Cerebellar cortex (tissue), 1 donor: ENCODE measurements around the gene PRR15L.
"Not testable (repeated sequence)": the region's sequence is repeated elsewhere in the genome, so short reads cannot be mapped to it uniquely, and the experiment has no call there.

Source experiments
- DNase-seq: peaks from one replicate; pipeline ENCODE4 v3.0.0-alpha.2; 2015; ENCODE audit warnings: low spot score

Gene PRR15L

DNA sequence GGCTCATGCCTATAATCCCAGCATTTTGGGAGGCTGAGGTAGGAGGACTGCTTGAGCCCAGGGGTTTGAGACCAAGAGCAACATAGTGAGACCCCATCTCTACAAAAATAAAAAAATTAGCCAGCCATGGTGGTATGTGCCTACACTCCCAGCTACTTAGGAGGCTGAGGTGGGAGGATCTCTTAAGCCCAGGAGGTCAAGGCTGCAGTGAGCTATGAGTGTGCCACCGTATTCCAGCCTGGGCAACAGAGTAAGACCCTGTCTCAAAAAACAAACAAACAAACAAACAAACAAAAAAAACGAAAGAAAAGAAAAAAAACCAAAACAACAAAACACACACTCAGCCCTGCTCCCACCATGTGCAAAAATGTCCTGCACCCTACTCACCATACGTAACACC, 22.2 kb downstream of the PRR15L start:
- not testable (repeated sequence) for DNase-seq

DNA sequence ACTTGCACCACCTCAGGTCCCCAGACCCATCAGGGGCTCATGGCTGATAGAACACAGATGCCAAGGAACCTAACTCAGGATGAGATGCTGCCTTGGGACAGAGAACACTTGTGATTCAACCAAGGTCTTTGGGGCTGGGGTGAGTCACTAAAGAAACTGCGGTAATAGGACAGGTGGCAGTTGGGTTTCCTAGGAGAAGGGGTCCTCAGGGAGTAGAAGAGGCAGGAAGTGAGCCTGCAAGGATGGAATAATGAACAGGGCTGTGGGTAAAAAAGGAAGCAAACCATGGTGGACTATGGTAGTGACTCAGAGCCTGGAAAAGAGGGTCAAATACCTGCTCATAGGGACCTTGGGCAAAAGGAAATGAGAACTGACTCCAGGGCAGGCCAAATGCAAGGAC, 22.8 kb downstream of the PRR15L start:
- no peak for DNase-seq

DNA sequence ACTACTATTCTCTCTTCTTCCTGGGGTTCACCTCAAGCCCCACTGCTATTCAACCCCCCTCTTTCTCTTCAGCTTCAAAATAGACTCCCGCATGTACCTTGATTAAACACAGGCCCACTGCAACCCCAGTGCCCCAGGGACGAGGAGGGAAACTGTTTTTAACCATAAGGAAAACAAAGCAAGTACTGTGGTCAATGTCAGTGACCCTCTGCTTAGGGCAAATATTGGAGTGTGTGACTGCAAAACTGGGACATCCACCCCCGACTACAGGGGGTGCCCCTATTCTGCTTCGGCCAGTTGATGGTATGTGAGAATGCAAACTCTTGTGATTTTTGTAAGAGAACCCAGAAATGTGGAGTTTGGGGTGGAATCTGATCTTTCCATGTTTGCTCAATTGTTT, 25.8 kb downstream of the PRR15L start:
- DNase-seq, result no peak

DNA sequence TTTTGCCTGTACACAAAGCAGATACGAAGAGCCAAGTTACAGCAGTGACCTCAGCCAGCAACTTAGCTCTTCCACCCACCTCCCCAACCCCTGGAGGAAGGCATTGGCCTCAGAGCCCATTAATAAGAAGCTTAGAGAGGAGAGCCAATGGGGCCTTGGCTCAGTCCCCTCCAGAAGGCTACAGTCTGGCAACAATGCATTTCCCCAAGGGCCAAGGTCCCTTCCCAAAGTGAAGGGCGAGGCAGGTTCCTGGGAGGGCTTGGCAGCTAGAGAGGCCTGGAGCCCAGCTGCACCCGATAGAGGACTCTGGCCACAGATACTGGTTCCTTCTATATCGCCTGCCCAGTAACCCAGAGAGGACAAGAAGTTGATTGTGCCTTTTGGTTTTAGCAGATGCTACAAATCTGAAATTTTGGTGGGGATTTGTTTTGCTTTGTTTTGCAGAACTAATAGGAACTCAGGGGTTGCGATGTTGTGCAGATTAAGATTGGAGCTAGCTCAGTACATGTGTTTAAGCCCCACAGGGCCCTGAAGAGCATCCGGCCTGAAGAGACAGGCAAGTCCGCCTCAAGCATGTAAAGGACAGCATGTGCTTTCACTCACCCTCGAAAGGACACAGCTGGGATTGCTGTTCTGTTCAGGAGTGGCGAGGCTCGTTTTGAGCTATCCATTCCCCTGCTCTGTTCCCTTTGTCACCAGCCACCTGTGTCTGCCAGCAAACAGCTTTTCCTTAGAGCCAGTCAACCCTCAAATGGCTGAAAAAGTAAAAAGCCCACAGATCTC, 28.3 kb downstream of the PRR15L start:
- no peak for DNase-seq

DNA sequence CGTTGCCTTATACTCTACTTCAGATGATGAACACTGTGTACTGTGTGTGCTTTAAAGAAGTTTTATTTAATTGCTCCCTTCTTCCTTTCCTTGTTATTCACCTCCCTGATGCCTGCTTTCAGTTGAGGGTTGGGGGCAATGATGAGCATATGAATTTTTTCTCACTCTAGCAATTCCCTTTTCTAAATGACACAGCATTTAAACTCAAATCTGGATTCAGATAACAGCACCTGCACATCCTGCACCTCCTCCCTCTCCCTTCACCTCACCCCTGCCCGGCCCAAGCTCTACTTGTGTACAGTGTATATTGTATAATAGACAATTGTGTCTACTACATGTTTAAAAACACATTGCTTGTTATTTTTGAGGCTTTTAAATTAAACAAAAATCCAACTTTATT, 29.3 kb downstream of the PRR15L start:
- DNase-seq, result no peak

DNA sequence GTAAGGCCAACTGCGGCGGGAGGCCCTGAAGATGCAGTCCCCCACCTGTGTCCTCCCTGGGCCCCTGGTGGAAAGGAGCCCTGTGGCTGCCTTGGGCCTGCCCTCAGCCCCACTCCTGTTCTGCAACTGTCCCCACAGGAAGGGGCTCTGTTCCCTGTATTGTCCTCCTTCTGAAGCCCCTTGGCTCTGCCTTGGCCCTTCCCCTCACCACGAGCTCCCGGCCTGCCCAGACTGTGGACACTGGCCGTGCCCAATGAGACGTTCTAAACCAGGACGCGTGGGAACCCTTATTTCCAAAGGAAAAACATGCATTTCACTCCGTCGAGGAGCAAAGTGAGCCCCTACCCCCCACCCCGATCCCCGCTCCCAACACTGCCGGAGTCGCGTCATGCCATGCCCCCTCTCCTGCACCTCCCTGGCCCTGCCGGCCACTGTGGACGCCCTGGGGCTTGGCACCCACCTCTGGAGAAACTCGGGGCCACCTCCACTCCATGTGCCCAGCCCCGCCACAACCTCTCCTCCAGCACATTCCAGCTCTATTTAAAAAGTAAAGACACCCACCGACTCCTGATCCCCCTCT, 29.8 kb downstream of the PRR15L start:
- no peak for DNase-seq

DNA sequence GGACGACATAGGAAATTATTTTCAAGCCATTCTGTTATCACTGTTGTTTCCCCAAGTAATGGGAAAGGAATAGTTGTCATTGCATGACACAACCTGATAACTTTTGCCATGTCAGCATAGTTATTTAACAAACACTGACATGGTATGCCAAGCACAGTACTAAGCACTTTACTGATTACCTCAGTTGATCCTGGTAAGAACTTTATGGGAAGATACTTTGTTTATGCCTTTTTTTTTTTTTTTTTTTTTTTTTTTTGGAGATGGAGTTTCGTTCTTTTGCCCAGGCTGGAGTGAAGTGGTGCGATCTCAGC, 32.0 kb downstream of the PRR15L start:
- no peak for DNase-seq

DNA sequence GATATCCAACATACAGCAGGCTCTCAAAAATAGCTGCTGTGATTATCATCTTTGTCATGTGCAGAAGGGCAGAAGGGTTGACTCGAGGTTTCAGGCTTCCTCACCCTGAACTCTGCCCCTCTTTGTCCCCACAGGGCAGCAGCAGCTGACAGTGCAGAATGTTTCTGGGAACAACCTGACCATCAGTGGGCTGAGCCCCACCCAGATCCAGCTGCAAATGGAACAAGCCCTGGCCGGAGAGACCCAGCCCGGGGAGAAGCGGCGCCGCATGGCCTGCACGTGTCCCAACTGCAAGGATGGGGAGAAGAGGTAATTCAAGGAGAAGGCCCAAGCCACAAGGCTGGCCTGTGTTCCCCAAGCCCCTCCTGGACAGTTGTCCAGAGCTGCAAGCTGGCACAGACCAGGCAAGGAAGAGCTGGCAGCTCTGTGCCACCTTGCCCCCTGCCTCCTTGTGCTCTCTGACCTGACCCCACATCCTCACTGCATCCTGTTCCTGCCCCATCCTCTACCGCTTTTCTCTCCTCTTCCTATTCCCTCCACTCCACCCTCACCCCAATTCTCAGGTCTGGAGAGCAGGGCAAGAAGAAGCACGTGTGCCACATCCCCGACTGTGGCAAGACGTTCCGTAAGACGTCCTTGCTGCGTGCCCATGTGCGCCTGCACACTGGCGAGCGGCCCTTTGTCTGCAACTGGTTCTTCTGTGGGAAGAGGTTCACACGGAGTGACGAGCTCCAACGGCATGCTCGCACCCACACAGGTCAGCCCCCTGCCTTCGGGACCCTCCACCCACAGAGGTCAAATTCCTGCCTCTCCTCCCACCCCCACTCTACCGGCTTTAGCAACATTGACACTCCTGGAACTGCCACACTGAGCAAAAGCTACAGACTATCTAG, 32.7 kb downstream of the PRR15L start:
- no peak for DNase-seq

DNA sequence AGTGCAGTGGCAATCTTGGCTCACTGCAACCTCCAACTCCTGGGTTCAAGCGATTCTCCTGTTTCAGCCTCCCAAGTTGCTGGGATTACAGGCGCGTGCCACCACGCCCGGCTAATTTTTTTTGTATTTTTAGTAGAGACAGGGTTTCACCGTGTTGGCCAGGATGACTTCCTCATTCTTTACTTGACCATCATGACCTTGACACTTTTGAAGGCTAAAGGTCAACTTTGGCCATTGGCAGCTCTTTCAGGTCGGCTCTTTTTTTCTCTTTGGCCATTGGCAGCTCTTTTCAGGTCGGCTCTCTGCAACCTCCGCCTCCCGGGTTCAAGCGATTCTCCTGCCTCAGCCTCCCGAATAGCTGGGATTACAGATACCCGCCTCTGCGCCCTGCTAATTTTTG, 37.8 kb downstream of the PRR15L start:
- not testable (repeated sequence) for DNase-seq

DNA sequence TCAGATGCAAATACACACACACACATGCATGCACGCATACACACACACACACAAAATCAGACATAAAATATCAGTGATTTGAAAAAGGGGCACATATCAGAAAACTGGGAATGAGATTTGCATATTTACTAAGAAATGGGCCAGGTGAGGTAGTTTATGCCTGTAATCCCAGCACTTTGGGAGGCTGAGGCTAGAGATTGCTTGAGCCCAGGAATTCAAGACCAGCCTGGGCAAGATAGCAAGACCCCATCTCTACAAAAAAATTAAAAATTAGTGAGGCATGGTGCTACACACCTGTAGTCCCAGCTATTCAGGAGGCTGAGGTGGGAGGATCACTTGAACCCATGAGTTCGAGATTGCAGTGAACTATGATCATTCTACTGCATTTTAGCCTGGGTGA, 38.7 kb downstream of the PRR15L start:
- DNase-seq, result no peak

DNA sequence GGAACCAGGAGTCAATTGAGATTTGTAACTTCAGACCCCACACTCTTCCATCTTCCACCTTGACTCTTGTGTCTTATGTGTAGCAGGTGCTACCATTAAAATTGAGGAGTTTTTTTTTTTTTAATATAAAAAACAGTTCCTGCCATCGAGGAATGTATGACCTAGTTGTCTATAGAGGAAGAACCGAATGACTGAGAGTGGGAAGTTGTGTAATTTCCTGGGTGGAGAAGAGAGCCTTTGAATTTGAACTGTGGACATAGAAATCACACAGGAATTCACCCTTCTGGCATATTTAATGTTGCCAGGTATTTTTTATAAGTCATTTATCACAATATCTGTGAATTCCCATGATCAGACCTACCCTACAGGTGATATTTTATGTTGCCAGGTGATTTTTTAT, 39.7 kb downstream of the PRR15L start:
- DNase-seq, result no peak

DNA sequence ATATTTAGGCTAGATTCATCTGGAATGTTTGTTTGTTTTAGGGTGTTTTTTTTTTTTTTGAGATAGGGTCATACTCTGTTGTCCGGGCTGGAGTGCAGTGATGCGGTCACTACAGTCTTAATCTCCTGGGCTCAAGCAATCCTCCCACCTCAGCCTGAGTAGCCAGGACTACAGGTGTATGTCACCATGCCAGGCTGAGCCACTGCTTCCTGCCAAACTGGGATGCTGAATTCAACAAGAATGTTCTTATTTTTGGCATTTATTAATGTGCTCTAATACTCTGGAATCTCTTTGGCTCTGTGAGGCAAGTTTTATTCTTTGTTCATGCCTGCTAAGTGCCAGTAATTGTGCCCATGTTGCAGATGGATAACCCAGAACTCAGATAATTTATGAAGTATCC, 40.1 kb downstream of the PRR15L start:
- DNase-seq, result peak; percentile 78

DNA sequence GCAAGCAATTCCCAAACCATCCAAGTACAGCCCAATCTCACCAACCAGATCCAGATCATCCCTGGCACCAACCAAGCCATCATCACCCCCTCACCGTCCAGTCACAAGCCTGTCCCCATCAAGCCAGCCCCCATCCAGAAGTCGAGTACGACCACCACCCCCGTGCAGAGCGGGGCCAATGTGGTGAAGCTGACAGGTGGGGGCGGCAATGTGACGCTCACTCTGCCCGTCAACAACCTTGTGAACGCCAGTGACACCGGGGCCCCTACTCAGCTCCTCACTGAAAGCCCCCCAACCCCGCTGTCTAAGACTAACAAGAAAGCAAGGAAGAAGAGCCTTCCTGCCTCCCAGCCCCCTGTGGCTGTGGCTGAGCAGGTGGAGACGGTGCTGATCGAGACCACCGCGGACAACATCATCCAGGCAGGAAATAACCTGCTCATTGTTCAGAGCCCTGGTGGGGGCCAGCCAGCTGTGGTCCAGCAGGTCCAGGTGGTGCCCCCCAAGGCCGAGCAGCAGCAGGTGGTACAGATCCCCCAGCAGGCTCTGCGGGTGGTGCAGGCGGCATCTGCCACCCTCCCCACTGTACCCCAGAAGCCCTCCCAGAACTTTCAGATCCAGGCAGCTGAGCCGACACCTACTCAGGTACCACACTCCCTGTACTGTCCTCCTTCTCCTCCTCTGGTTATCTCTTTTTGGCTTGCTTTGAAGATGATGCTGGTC, 41.0 kb downstream of the PRR15L start:
- DNase-seq, result no peak

DNA sequence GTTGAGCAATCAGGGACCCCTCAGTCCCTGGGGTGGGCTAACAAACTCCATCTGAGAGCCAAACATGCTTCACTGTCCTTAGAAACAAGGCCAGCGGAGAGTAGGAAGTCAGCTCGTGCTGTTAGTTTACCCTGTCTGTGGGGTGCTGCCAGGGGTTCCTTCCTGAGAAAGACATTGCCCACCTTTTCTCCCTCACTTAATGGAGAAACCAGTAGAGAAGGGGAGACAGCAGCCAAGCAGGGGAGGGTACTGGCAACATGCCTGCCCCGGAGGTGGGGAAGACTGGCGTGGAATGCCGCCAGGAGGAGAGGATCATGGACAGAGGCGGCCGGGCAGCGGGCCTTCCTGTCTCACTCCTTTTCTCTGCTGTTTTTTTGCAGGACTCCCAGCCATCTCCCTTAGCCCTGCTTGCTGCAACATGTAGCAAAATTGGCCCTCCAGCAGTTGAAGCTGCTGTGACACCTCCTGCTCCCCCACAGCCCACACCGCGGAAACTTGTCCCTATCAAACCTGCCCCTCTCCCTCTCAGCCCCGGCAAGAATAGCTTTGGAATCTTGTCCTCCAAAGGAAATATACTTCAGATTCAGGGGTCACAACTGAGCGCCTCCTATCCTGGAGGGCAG, 41.8 kb downstream of the PRR15L start:
- DNase-seq, result peak; percentile 38

DNA sequence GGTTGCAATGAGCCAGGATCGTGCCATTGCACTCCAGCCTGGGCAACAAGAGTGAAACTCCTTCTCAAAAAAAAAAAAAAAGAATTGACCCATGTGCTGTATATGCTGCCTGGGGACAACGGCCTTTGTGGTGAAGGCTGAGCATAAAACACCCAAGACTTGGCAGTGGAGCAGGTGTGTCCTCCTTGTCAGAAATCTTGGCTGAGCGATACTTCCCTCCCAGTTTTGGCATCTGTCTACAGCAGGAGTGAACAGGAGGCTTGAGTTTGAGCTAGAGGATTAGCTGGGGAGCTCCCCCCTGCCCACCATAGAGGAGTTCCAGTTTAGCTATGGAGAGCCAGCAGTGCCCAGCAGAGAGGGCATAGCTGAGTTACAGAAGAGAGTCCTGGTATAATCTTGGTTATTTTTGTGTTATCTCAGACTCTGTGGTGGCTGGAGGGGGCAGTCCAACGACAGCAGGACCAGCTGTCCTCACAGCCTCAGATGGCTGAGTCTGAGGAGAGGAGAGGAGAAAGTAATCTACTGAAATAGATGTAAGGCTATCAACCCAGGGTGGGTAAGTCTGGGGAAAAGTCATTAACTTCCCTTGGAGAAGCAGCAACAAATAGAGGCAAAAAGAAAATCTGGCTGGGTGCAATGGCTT, 43.3 kb downstream of the PRR15L start:
- peak; percentile 42 for DNase-seq

DNA sequence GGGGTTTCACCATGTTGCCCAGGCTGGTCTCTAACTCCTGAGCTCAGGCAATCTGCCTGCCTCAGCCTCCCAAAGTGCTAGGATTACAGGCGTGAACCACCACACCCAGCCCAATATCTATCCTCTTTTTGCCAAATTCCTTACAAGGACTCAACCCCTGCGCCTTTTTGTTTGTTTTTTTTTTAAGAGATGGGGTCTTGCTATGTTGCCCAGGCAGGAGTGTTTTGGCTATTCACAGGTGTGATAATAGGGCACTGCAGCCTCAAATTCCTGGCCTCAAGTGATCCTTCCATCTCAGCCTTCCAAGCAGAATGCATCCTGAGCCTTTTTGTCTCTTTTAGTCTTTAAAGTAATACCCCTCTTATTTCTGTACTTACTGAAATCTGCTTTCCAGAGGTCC, 44.6 kb downstream of the PRR15L start:
- DNase-seq, result no peak

DNA sequence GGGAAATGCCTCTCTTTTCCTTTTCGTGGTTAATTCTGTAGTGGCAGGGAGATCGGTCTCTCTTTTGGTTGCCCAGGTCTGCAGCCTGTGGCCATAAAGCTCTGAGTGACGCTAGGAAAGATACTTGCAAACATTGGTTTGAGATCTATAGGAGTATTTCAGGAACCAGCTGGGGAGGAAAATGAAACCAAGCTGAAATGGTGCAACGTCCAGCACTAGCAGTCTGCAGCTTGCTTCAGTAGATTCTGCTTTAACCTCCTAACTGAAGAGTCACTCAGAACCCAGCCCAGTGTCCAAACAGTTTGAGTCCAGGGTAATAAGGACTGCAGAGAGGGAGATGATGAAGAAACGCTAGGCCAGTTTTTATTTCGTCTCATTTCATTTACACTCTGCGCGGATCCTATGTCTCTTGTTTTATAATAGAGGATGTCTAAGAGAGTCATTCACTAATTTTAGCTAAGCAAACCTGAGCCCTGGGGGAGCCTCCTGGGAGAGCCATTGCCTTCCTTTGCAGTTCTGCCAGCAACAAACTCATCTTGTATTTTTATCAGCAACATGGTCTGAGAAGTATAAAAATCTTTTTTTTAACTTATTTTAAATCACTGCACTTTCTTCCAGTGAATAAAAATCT, 49.6 kb downstream of the PRR15L start:
- no peak for DNase-seq

DNA sequence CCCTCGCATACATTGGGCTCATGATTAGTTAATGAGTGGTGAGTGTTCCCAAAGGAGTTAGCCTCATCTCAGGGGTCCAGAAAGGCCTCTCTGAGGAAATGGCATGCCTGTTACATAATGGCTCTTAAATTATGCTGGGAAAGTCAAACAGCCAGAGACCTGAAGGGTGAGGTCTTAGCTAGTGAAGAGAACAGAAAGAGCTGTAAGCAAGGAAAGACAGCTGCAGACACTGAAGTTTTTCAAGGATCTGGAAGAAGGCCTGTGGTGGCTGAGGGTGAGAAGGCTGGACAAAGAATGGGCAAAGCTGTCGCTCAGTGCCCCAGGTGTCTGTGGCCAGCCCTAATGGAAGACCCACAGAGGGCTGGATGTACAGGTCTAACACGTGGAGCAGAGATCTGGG, 51.2 kb downstream of the PRR15L start:
- no peak for DNase-seq

DNA sequence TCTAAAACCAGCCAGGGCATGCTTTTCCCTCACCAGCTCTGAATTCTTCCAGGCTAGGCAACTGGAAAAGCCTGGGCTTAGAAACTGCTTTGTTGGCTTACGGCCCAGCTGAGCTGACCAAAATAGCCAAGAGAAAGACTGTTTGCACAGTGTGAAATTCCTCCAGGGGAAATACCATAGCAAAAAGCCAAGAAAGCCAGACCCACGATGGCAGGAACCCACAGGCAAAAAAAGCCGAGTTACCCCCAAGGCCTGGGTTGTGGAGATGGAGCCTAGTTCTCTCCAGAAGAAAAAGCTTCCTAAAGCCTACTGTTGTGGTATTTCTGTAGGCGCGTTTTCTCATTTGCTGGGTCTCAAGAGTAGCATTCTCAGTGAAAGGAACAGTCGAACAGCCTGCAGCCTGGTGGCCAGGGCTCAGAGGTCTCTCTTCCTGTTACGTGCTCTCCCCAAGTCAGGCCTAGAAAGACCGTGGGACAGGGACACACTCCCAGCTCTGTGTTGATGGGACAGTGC, 52.4 kb downstream of the PRR15L start:
- DNase-seq, result peak; percentile 97

DNA sequence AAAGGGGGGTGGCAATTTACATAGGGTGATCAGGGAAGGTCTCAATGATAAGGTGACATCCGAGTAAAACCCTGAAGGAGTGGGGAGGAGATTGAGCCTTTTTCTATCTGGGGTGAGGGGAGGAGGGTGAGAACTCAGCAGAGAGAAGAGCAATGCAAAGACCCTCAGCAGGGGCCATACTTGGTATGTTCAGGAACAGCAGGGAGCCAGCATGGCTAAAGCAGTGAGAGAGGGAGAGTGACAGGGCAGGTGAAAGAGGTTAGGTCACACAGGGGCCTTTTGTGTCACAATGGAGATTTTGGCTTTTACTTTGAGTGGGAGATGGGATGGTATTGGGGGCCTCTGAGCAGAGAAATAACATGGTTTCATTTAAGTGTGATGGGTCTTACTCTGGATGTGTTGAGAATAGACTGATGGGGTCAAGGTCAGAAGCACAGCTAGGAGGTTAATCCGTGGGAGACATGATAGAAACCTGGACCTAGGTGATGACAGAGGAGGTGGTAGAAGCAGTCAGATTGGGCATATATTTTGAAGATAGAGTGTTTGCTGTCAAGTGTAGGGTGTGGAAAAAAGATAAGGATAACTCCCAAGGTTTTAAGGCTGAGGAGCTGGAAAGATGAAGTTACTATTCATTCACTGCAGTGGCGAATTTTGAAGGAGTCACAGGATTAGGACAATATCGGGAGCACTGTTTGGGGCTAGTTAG, 55.5 kb downstream of the PRR15L start:
- no peak for DNase-seq
